ENCODE results near the gene REPS1. TPM values are rescaled to one million over a fixed set of nuclear protein-coding genes. Genes with fewer than 3 reads are reported as not detected.

The REPS1 gene
- polyA plus RNA-seq, 1 of the 3 experiments (the other 2 are of a cell fraction) = 26.2 TPM

DNA sequence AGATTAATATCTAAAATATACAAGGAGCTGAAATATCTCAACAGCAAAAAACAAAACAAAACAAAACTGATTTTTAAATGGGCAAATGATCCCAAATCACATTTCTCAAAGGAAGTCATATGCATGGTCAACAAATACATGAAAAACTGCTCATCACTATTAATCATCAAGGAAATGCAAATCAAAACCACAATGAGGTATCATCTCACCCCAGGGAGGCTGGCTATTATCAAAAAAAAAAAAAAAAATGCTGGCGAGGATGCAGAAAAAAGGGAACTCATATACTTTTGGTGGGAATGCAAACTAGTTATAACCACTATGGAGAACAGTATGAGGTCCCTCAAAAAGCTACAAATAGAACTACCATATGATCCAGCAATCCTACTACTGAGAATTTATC, 34.6 kb downstream of the REPS1 start:
- no peak overlapping the region for H3K27ac ChIP-seq (ENCODE audit: low read depth in 2 of 2, low read length in 1 of 2)
- H3K4me1 ChIP-seq (ENCODE audit: control insufficient read depth in 1 of 2, insufficient read depth in 2 of 2, low read depth in 1 of 2, low read length in 1 of 2) = peaks cover 0 to 15% of the 10 kb centered on the region in 2 experiments; a peak in 1 of 4 replicates
- peaks cover 88% of the 10 kb centered on the region for H3K79me2 ChIP-seq (ENCODE audit: insufficient read depth)
- no peak for DNase-seq
- no peaks in the 10 kb centered on the region for H3K27me3 ChIP-seq (ENCODE audit: insufficient read depth)
- H3K4me3 ChIP-seq (ENCODE audit: low read depth in 2 of 2, low read length in 1 of 2) = no peak overlapping the region
- H4K20me1 ChIP-seq (ENCODE audit: insufficient read depth) = peaks cover 6% of the 10 kb centered on the region; the same call in 1 of the 2 replicates
- peaks cover 8% of the 10 kb centered on the region for H3F3A ChIP-seq (replicated peaks; ENCODE audit: insufficient read depth)
- WGBS (ENCODE audit: low lambda C conversion rate) = 57% methylated on average over 1 of the region's 1 CpG
- ChIA-PET POLR2A (no interaction called here), CTCF (no interaction called here)
- no peak overlapping the region for H3K4me2 ChIP-seq
- no peaks in the 10 kb centered on the region for H3K9me3 ChIP-seq
- TF ChIP-seq TCF12 (IDR thresholded peaks at IDR 0.05) = peak; percentile 53
- TF ChIP-seq, protein P1, sequence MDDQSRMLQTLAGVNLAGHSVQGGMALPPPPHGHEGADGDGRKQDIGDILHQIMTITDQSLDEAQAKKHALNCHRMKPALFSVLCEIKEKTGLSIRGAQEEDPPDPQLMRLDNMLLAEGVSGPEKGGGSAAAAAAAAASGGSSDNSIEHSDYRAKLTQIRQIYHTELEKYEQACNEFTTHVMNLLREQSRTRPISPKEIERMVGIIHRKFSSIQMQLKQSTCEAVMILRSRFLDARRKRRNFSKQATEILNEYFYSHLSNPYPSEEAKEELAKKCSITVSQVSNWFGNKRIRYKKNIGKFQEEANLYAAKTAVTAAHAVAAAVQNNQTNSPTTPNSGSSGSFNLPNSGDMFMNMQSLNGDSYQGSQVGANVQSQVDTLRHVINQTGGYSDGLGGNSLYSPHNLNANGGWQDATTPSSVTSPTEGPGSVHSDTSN (IDR thresholded peaks at IDR 0.05) = peak; percentile 13; the same call in 1 of the 2 replicates
- TF ChIP-seq, protein P2, sequence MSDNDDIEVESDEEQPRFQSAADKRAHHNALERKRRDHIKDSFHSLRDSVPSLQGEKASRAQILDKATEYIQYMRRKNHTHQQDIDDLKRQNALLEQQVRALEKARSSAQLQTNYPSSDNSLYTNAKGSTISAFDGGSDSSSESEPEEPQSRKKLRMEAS (IDR thresholded peaks at IDR 0.05; ENCODE audit: low read depth) = no peak
- no peaks in the 10 kb centered on the region for H3K36me3 ChIP-seq (replicated peaks in 1 of 2; ENCODE audit: control insufficient read depth in 1 of 2, insufficient read depth in 2 of 2, low read length in 1 of 2)
- no peak overlapping the region for H3K9ac ChIP-seq
- no peaks in the 10 kb centered on the region for H3K9me2 ChIP-seq
- no peak overlapping the region for H2AFZ ChIP-seq (ENCODE audit: low read depth)

DNA sequence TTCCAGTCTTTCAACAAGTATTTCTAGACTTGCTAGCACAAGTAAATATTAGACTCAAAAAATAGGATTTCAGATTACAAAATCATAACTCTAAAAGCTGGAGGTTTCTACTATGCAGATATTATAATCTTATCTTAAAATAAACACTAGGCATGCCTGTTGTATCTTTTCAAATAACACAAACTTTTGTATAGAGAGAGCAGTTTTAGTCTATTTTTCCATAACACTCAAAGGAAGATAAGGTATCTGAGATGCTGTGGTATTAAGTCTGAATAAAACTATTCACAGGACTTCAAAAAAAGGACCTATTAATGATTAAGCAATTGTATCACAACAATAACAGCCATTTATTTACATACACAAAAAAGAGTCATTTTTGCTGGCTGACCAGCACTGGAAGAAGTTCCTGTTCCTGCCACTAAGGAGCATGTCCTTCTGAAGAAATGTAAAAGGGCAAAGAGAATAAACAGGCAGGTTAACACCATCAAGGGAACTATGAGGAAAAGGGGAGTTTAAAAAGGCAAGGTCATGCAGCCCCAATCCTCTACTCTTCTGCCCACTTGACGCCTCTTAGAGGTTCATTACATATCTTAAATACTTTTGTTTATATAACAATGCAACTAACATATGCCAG, 39.4 kb downstream of the REPS1 start:
- H3F3A ChIP-seq (replicated peaks; ENCODE audit: insufficient read depth) = peaks cover 5% of the 10 kb centered on the region
- no peaks in the 10 kb centered on the region for H3K27me3 ChIP-seq (ENCODE audit: insufficient read depth)
- H3K9ac ChIP-seq = no peak overlapping the region
- H3K36me3 ChIP-seq (replicated peaks in 1 of 2; ENCODE audit: control insufficient read depth in 1 of 2, insufficient read depth in 2 of 2, low read length in 1 of 2) = peaks cover 6 to 16% of the 10 kb centered on the region in 2 experiments
- CTCF ChIA-PET = no interaction called here
- no peak overlapping the region for H3K27ac ChIP-seq (ENCODE audit: low read depth in 2 of 2, low read length in 1 of 2)
- no peak for DNase-seq
- no peak overlapping the region for H3K4me2 ChIP-seq
- H4K20me1 ChIP-seq (ENCODE audit: insufficient read depth) = peaks cover 10% of the 10 kb centered on the region; the same call in 1 of the 2 replicates
- 80% methylated on average over 1 of the region's 1 CpG for WGBS (ENCODE audit: low lambda C conversion rate)
- peaks cover 0 to 11% of the 10 kb centered on the region in 2 experiments; a peak in 1 of 4 replicates for H3K4me1 ChIP-seq (ENCODE audit: control insufficient read depth in 1 of 2, insufficient read depth in 2 of 2, low read depth in 1 of 2, low read length in 1 of 2)
- POLR2A ChIA-PET = no interaction called here
- H3K79me2 ChIP-seq (ENCODE audit: insufficient read depth) = peaks cover 59% of the 10 kb centered on the region
- H3K9me3 ChIP-seq = no peaks in the 10 kb centered on the region
- H3K9me2 ChIP-seq = no peaks in the 10 kb centered on the region
- H3K4me3 ChIP-seq (ENCODE audit: low read depth in 2 of 2, low read length in 1 of 2) = no peak overlapping the region
- H2AFZ ChIP-seq (ENCODE audit: low read depth) = no peak overlapping the region
- no peak for TF ChIP-seq YY1 (IDR thresholded peaks at IDR 0.05; ENCODE audit: low read depth)
- TF ChIP-seq, protein P3, sequence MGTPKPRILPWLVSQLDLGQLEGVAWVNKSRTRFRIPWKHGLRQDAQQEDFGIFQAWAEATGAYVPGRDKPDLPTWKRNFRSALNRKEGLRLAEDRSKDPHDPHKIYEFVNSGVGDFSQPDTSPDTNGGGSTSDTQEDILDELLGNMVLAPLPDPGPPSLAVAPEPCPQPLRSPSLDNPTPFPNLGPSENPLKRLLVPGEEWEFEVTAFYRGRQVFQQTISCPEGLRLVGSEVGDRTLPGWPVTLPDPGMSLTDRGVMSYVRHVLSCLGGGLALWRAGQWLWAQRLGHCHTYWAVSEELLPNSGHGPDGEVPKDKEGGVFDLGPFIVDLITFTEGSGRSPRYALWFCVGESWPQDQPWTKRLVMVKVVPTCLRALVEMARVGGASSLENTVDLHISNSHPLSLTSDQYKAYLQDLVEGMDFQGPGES (IDR thresholded peaks at IDR 0.05; ENCODE audit: low read depth, low read length) = no peak
- no peak for TF ChIP-seq CHD2 (IDR thresholded peaks at IDR 0.05; ENCODE audit: low read length, partially characterized antibody)
- no peak for TF ChIP-seq NFIC (IDR thresholded peaks at IDR 0.05; ENCODE audit: borderline replicate concordance)
- TF ChIP-seq, protein P4, sequence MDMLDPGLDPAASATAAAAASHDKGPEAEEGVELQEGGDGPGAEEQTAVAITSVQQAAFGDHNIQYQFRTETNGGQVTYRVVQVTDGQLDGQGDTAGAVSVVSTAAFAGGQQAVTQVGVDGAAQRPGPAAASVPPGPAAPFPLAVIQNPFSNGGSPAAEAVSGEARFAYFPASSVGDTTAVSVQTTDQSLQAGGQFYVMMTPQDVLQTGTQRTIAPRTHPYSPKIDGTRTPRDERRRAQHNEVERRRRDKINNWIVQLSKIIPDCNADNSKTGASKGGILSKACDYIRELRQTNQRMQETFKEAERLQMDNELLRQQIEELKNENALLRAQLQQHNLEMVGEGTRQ (IDR thresholded peaks at IDR 0.05; ENCODE audit: borderline replicate concordance, low read depth, low read length) = no peak
- TF ChIP-seq RCOR1 (IDR thresholded peaks at IDR 0.05; ENCODE audit: low read length) = no peak
